GM21825 (cell line): ENCODE measurements around the gene HES3.

ENCODE experiments used
- ATAC-seq: cut with Tn5 transposase; IDR thresholded peaks from one replicate; pipeline ENCODE4 v1.9.1; 2021; ENCODE audit warnings: mild to moderate bottlenecking, moderate library complexity; ENCODE audit not compliant: unreplicated experiment

The HES3 gene

GRCh38 chr1:6276811-6277555, 33.0 kb downstream of the HES3 start:
- ATAC-seq, result no peak

- ATAC-seq, result no peak
Observed at GRCh38 chr1:6278263-6278662, 34.3 kb downstream of the HES3 start.

GRCh38 chr1:6279066-6279465, 35.1 kb downstream of the HES3 start:
- no peak for ATAC-seq

- no peak for ATAC-seq
Observed at GRCh38 chr1:6279613-6280383, 35.8 kb downstream of the HES3 start.

GRCh38 chr1:6280761-6281451, 36.9 kb downstream of the HES3 start:
- ATAC-seq, result no peak

GRCh38 chr1:6281511-6282402, 37.8 kb downstream of the HES3 start:
- no peak for ATAC-seq

GRCh38 chr1:6282577-6283270, 38.7 kb downstream of the HES3 start:
- ATAC-seq, result no peak

GRCh38 chr1:6285336-6285735, 41.4 kb downstream of the HES3 start:
- ATAC-seq, result no peak

- ATAC-seq, result no peak
Observed at GRCh38 chr1:6286266-6286665, 42.3 kb downstream of the HES3 start.

- no peak for ATAC-seq
Observed at GRCh38 chr1:6287029-6287428, 43.0 kb downstream of the HES3 start.

- no peak for ATAC-seq
Observed at GRCh38 chr1:6287431-6287886, 43.5 kb downstream of the HES3 start.

- ATAC-seq, result no peak
Observed at GRCh38 chr1:6288026-6288425, 44.0 kb downstream of the HES3 start.

- ATAC-seq, result no peak
Observed at GRCh38 chr1:6288665-6289064, 44.7 kb downstream of the HES3 start.

- ATAC-seq, result no peak
Observed at GRCh38 chr1:6292102-6292501, 48.1 kb downstream of the HES3 start.

- no peak for ATAC-seq
Observed at GRCh38 chr1:6294080-6294889, 50.3 kb downstream of the HES3 start.

GRCh38 chr1:6294890-6295556, 51.0 kb downstream of the HES3 start:
- no peak for ATAC-seq
